Measurements from ENCODE around the gene DCAF15.
A peak's percentile ranks its signal among the peaks of the same experiment; 100 is the strongest.

The DCAF15 gene

DNA sequence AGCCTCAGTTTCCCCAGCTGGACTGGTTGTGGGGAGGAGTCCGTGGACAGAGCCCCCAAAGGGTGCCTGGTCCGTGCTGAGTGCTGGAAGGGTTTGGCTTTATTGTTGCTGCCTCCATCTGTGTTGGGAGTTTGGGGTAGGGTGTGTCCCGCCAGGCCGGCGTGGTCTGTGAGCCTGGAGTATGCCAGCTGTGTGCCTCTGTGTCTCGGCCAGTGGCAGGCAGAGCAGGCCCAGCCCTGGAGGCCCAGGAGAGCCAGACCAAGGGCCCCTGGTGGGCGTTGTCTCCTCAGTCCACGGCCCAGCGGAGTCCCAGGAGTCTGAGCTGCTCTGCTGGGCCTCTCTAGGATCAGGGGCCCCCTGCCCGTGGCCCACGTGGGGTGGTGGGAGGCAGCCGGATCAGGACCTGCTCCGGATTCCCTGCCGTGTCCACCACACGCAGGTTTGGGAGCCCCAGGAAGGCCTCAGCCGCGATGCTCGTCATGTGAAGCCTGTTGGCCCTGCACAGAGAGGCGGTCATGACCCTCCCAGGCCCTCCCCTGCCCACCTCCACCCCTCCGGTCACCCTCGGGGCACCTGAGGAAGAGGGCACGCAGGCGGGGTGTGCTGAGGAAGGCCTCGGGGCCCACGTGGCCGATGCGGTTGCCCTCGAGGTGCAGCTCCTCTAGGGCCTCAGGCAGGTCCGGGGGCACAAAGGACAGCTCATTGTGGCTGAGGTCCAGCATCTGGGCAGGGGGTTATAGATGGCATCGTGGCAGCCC lies 20.7 kb upstream of the DCAF15 start:
- DNase-seq = no peak

- DNase-seq = no peak
Observed at GRCh38 chr19:13932149-13932637, 20.1 kb upstream of the DCAF15 start.

DNA sequence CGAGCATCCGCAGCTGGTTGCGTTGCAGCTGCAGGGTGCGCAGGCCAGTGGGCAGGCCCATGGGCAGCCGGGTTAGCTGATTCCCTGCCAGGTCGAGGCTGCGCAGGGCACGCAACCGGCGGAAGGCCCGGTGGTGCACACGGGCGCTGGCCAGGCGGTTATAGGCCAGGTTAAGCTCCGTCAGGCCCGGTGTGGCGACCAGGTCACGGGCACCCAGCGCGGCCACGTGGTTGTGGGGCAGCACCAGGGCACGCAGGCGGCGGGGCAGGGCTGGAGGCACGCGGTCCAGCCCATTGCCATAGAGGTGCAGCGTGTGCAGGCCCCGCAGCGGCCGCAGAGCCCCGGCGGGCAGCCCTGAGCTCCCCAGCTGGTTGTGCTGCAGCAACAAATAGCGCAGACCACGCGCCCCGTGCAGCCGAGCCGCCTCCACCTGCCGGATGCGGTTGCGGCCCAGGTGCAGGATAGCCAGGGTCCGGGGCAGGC lies 19.4 kb upstream of the DCAF15 start:
- DNase-seq = no peak

DNA sequence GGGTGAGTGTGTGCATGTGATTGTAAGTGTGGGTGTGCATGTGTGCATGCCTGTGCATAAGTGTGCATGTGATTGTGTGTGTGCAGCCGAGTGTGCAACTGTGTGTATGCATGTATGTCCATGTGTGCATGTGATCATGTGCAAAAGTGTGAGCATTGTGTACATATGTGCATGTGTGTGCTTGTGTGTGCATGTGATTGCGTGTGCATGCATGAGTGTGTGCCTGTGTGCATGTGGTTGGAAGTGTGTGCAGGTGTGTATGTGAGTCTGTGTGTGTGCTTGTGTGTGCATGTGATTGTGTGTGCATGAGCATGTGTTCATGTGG lies 17.6 kb upstream of the DCAF15 start:
- DNase-seq = no peak

DNA sequence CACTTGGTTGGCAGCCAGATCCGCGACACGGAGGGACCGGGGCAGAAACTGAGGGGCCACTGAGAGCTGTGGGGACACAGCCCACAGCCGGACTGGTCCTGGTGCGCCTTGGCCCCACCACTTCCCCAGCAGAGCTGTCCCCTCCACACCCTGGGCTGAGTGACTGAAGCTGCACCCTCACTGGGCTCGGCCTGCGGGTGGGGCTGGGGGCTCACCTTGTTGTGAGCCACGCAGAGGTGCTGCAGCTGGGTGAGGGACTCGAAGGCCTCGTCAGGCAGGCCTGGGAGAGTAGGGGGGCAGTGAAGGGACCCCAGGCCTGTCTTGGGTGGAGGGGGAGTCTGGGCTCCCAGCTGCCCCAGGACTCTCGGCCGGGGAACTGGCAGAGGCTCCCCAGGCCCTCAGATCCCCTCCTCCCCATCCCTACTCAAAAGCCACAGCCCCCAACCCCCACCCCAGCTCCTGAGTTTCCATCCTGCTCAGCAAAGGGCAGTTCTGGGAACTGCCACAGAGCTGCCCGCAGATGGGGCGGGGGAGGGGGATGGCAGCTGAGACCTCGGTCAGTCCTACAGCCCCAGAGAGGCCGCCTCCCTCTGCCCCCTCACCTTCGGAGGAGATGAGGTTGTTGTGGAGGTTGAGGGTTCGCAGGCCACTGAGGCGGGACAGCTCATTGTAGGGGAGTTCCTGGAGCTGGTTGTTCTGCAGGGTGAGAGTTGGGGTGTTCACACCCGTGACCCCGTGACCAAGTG lies 16.4 kb upstream of the DCAF15 start:
- no peak for DNase-seq

GRCh38 chr19:13937479-13938300 lies 14.6 kb upstream of the DCAF15 start:
- DNase-seq = no peak

GRCh38 chr19:13938301-13939064 lies 13.8 kb upstream of the DCAF15 start, which contains the start of gene PODNL1:
Gene PODNL1 (minus strand): TSS chr19:13938417. CDS start chr19:13938181, 236 bp downstream.
- DNase-seq = no peak

GRCh38 chr19:13942023-13942684 lies 10.2 kb upstream of the DCAF15 start:
- DNase-seq = no peak

DNA sequence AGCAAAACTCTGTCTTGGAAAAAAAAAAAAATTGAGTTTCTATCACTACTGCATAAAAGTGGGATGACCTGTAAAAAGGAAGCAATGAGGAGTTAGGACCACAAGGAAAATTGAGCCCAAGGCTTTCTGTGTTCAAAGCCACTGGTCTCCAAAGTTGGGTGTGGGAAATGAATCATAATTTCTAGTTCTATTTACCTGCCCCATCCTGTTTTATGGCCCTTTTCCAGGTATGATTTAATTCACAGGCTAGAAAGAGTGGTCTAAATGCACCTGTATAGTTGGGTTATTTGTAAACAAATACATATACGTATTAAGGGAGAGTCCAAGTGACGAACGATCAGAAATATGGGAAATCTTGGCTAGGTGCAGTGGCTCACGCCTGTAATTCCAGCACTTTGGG lies 5.9 kb upstream of the DCAF15 start:
- DNase-seq = no peak

GRCh38 chr19:13951043-13951442 lies 1.3 kb upstream of the DCAF15 start:
- no peak for DNase-seq

GRCh38 chr19:13951799-13952153 lies 533 bp upstream of the DCAF15 start:
- DNase-seq = peak in 1 of 2 experiments; percentile 65

- DNase-seq = peak; percentile 28 to 32
Observed at GRCh38 chr19:13952931-13953531, 722 bp downstream of the DCAF15 start.

- DNase-seq = no peak
Observed at GRCh38 chr19:13954185-13954584, 1.9 kb downstream of the DCAF15 start.

GRCh38 chr19:13955662-13956364 lies 3.5 kb downstream of the DCAF15 start:
- DNase-seq = no peak

- no peak for DNase-seq
Observed at GRCh38 chr19:13956365-13956744, 4.0 kb downstream of the DCAF15 start.

GRCh38 chr19:13957051-13957450 lies 4.7 kb downstream of the DCAF15 start:
- DNase-seq = no peak

- DNase-seq = no peak
Observed at GRCh38 chr19:13958043-13958442, 5.7 kb downstream of the DCAF15 start.

DNA sequence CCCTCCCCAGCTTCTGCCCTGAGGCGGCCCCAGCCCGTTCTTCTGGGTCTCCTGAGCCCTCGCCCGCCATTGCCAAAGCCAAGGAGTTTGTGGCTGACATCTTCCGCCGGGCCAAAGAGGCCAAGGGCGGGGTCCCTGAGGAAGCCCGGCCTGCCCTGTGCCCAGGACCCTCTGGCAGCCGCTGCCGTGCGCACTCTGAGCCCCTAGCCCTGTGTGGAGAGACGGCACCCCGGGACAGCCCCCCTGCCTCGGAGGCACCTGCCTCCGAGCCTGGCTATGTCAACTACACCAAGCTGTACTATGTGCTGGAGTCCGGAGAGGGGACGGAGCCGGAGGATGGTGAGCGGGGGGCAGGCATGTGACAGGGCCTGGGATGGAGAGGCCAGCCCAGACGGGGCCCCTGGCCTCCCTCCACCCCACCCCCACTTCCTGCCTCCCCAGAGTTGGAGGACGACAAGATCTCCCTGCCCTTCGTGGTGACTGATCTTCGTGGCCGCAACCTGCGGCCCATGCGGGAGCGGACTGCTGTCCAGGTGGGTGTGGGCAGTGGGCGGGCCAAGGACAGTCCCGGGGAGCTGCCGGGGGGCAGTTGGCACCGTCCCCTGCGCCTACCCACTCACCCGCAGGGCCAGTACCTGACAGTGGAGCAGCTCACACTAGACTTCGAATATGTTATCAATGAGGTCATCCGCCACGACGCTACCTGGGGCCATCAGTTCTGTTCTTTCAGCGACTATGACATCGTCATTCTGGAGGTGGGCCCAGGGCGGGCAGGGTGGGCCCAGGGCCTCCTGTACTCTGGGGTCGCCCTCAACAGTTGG lies 7.0 kb downstream of the DCAF15 start:
- DNase-seq = no peak

DNA sequence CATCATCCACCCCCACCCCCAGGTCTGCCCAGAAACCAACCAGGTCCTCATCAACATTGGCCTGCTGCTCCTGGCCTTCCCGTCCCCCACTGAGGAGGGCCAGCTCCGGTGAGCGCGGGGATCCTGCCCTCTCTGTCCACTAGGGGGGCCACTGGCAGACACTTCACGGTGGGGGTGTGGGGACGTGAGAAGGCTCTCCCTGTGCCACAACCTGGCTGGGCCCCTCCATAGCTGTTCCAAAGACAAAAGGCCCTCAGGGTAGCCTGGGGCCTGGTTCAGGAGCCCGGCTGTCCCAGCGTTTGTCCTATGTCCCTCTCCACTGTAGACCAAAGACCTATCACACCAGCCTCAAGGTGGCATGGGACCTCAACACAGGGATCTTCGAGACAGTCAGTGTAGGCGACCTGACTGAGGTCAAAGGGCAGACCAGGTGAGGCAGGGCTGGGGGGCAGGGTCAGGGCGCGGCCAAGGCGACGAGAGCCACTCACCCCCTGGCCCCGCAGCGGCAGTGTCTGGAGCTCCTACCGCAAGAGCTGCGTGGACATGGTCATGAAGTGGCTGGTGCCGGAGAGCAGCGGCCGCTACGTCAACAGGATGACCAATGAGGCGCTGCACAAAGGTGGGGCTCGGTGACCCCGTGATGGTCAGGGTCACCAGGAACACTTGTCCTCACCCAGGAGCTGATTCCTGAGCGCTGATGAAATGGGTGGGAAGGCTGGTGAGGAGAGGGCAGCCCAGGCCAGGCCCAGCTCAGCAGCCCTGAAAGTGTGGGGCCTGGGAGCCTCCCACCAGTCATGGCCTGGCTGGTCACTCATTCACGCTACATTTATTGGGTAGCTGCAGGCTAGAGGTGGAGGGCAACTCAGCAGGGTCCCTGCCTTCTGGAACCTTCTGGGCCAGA lies 7.9 kb downstream of the DCAF15 start:
- peak in 1 of 2 experiments; percentile 19 for DNase-seq
